Endothelial cell of umbilical vein (primary cell): ENCODE measurements around the gene ACAP2.

Experiments
- CTCF ChIP-seq, 2 donors: IDR thresholded peaks; 1 replicate in 1 of 2; 2 replicates in 1 of 2; pipeline ENCODE4 v1.5.1; 2011; ENCODE audit warnings: low read length in 2 of 2, mild to moderate bottlenecking in 2 of 2, moderate library complexity in 2 of 2, control low read depth in 1 of 2, inconsistent platforms in 1 of 2, low read depth in 1 of 2; ENCODE audit not compliant: insufficient read depth in 1 of 2; ENCODE audit errors: extremely low read depth in 1 of 2
- EZH2 ChIP-seq: IDR thresholded peaks from 2 replicates; pipeline ENCODE4 v1.6.1; 2012; ENCODE audit warnings: borderline replicate concordance, low read depth, mild to moderate bottlenecking, moderate library complexity, low read length, inconsistent platforms; ENCODE audit not compliant: severe bottlenecking
- FOS ChIP-seq: IDR thresholded peaks from 2 replicates; pipeline ENCODE4 v1.6.1; 2011; ENCODE audit warnings: mild to moderate bottlenecking, low read length, moderate library complexity, borderline replicate concordance; ENCODE audit not compliant: insufficient read depth
- MYC ChIP-seq: IDR thresholded peaks from one replicate; pipeline ENCODE4 v1.6.1; 2011; ENCODE audit warnings: mild to moderate bottlenecking, low read depth, low read length
- POLR2A ChIP-seq: IDR thresholded peaks from 2 replicates; pipeline ENCODE4 v1.6.1; 2012; ENCODE audit warnings: low read depth, mild to moderate bottlenecking, control low read depth, low read length
- POLR2AphosphoS5 ChIP-seq: IDR thresholded peaks from 2 replicates; pipeline ENCODE4 v1.6.1; 2012; ENCODE audit warnings: low read depth, mild to moderate bottlenecking, control low read depth, low read length, moderate library complexity; ENCODE audit not compliant: insufficient read depth
- TF ChIP-seq, protein P1 (sequence below): IDR thresholded peaks from 2 replicates; pipeline ENCODE4 v1.6.1; 2011; ENCODE audit not compliant: insufficient read depth, insufficient read length

GRCh38 chr3:195297446-195297845 is 145.4 kb downstream of the ACAP2 start:
- no peak for TF ChIP-seq POLR2A
- no peak for TF ChIP-seq CTCF (IDR thresholded peaks at IDR 0.05; ENCODE audit: extremely low read depth in 1 of 2, insufficient read depth in 1 of 2, low read depth in 1 of 2, low read length in 2 of 2)
- TF ChIP-seq POLR2AphosphoS5 = no peak
- TF ChIP-seq FOS = no peak
- TF ChIP-seq EZH2 = no peak
- TF ChIP-seq, protein P1, sequence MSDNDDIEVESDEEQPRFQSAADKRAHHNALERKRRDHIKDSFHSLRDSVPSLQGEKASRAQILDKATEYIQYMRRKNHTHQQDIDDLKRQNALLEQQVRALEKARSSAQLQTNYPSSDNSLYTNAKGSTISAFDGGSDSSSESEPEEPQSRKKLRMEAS = no peak
- TF ChIP-seq MYC = no peak
